ENCODE data around the gene PARD3B.

PARD3B gene

GRCh38 chr2:204892506-204893255 lies 347.4 kb downstream of the PARD3B start:
- H4K20me1 ChIP-seq (ENCODE audit: insufficient read depth, low read length): no peaks in the 10 kb centered on the region
- no peaks in the 10 kb centered on the region for H3K79me2 ChIP-seq (ENCODE audit: insufficient read depth, low read length)
- H3K4me3 ChIP-seq (ENCODE audit: low read depth in 1 of 2, low read length in 2 of 2): no peak overlapping the region
- H3K4me2 ChIP-seq (ENCODE audit: insufficient read depth, low read length): no peak overlapping the region
- H3K4me1 ChIP-seq (ENCODE audit: insufficient read depth, low read length): no peaks in the 10 kb centered on the region
- DNase-seq (no peak), ATAC-seq (ENCODE audit: insufficient read depth, low read depth) (no peak)
- H3K27ac ChIP-seq (ENCODE audit: low read length): no peak overlapping the region
- H3K9ac ChIP-seq (ENCODE audit: low read depth, low read length): no peak overlapping the region
- no peaks in the 10 kb centered on the region for H3K36me3 ChIP-seq (ENCODE audit: insufficient read depth, low read length)
- no peaks in the 10 kb centered on the region for H3K9me3 ChIP-seq (ENCODE audit: insufficient read depth, low read length, severe bottlenecking)
- no peak for TF ChIP-seq CTCF (IDR thresholded peaks at IDR 0.05; ENCODE audit: borderline replicate concordance, extremely low read depth, low read length, poor library complexity, severe bottlenecking)
- TF ChIP-seq EZH2 (IDR thresholded peaks at IDR 0.05; ENCODE audit: borderline replicate concordance, low read depth, low read length, severe bottlenecking): no peak
- no peak overlapping the region for H2AFZ ChIP-seq (ENCODE audit: low read depth, low read length)
- no peaks in the 10 kb centered on the region for H3K27me3 ChIP-seq (ENCODE audit: insufficient read depth, low read length, poor library complexity)

- H3K27ac ChIP-seq (ENCODE audit: low read length): no peak overlapping the region
- ATAC-seq (ENCODE audit: insufficient read depth, low read depth): no peak
- no peak for DNase-seq
- no peak overlapping the region for H2AFZ ChIP-seq (ENCODE audit: low read depth, low read length)
- no peaks in the 10 kb centered on the region for H3K4me1 ChIP-seq (ENCODE audit: insufficient read depth, low read length)
- H3K27me3 ChIP-seq (ENCODE audit: insufficient read depth, low read length, poor library complexity): no peaks in the 10 kb centered on the region
- no peaks in the 10 kb centered on the region for H3K36me3 ChIP-seq (ENCODE audit: insufficient read depth, low read length)
- H3K4me3 ChIP-seq (ENCODE audit: low read depth in 1 of 2, low read length in 2 of 2): no peak overlapping the region
- TF ChIP-seq EZH2 (IDR thresholded peaks at IDR 0.05; ENCODE audit: borderline replicate concordance, low read depth, low read length, severe bottlenecking) (no peak), CTCF (IDR thresholded peaks at IDR 0.05; ENCODE audit: borderline replicate concordance, extremely low read depth, low read length, poor library complexity, severe bottlenecking) (no peak)
- no peaks in the 10 kb centered on the region for H3K79me2 ChIP-seq (ENCODE audit: insufficient read depth, low read length)
- no peaks in the 10 kb centered on the region for H3K9me3 ChIP-seq (ENCODE audit: insufficient read depth, low read length, severe bottlenecking)
- H3K9ac ChIP-seq (ENCODE audit: low read depth, low read length): no peak overlapping the region
- no peak overlapping the region for H3K4me2 ChIP-seq (ENCODE audit: insufficient read depth, low read length)
- H4K20me1 ChIP-seq (ENCODE audit: insufficient read depth, low read length): no peaks in the 10 kb centered on the region
These were observed 350.9 kb downstream of the PARD3B start for GRCh38 chr2:204896146-204896545.

- no peaks in the 10 kb centered on the region for H3K4me1 ChIP-seq (ENCODE audit: insufficient read depth, low read length)
- ATAC-seq (ENCODE audit: insufficient read depth, low read depth): no peak
- H2AFZ ChIP-seq (ENCODE audit: low read depth, low read length): no peak overlapping the region
- TF ChIP-seq EZH2 (IDR thresholded peaks at IDR 0.05; ENCODE audit: borderline replicate concordance, low read depth, low read length, severe bottlenecking) (no peak), CTCF (IDR thresholded peaks at IDR 0.05; ENCODE audit: borderline replicate concordance, extremely low read depth, low read length, poor library complexity, severe bottlenecking) (no peak)
- H3K4me3 ChIP-seq (ENCODE audit: low read depth in 1 of 2, low read length in 2 of 2): no peak overlapping the region
- no peak for DNase-seq
- H4K20me1 ChIP-seq (ENCODE audit: insufficient read depth, low read length): no peaks in the 10 kb centered on the region
- no peak overlapping the region for H3K4me2 ChIP-seq (ENCODE audit: insufficient read depth, low read length)
- H3K9me3 ChIP-seq (ENCODE audit: insufficient read depth, low read length, severe bottlenecking): no peaks in the 10 kb centered on the region
- H3K27ac ChIP-seq (ENCODE audit: low read length): no peak overlapping the region
- H3K9ac ChIP-seq (ENCODE audit: low read depth, low read length): no peak overlapping the region
- no peaks in the 10 kb centered on the region for H3K27me3 ChIP-seq (ENCODE audit: insufficient read depth, low read length, poor library complexity)
- H3K36me3 ChIP-seq (ENCODE audit: insufficient read depth, low read length): no peaks in the 10 kb centered on the region
- no peaks in the 10 kb centered on the region for H3K79me2 ChIP-seq (ENCODE audit: insufficient read depth, low read length)
These were observed 352.3 kb downstream of the PARD3B start for GRCh38 chr2:204897561-204897960.

Data from DND-41 (cell line).